Jurkat, Clone E6-1 (cell line): ENCODE measurements around the gene AFAP1.

ENCODE experiments used
- DNase-seq: peaks from one replicate; pipeline ENCODE4 v3.0.0-alpha.2; 2011; ENCODE audit warnings: low read depth, low spot score
- H3K4me3 ChIP-seq: 2 replicates; pipeline ENCODE4 v1.5.1; 2011; ENCODE audit warnings: mild to moderate bottlenecking, low read length, control low read depth, moderate library complexity

AFAP1 gene

GRCh38 chr4:7725951-7726350 is 213.7 kb downstream of the AFAP1 start:
- no peak for DNase-seq
- no peak overlapping the region for H3K4me3 ChIP-seq

GRCh38 chr4:7723625-7724024 is 216.0 kb downstream of the AFAP1 start:
- no peak for DNase-seq
- no peak overlapping the region for H3K4me3 ChIP-seq

GRCh38 chr4:7722766-7723387 is 216.8 kb downstream of the AFAP1 start:
- no peak for DNase-seq
- H3K4me3 ChIP-seq, result no peak overlapping the region

- H3K4me3 ChIP-seq, result no peak overlapping the region
- no peak for DNase-seq
These were observed 217.6 kb downstream of the AFAP1 start for GRCh38 chr4:7721984-7722551.

GRCh38 chr4:7719354-7720174 is 220.1 kb downstream of the AFAP1 start:
- H3K4me3 ChIP-seq, result no peak overlapping the region
- no peak for DNase-seq

- no peak for DNase-seq
- H3K4me3 ChIP-seq, result no peak overlapping the region
These were observed 221.6 kb downstream of the AFAP1 start for GRCh38 chr4:7717946-7718490.

GRCh38 chr4:7717161-7717560 is 222.5 kb downstream of the AFAP1 start:
- H3K4me3 ChIP-seq, result no peak overlapping the region
- no peak for DNase-seq

- H3K4me3 ChIP-seq, result no peak overlapping the region
- no peak for DNase-seq
These were observed 223.5 kb downstream of the AFAP1 start for GRCh38 chr4:7716010-7716721.

- no peak for DNase-seq
- H3K4me3 ChIP-seq, result no peak overlapping the region
These were observed 224.2 kb downstream of the AFAP1 start for GRCh38 chr4:7715271-7716009.

GRCh38 chr4:7714738-7715137 is 224.9 kb downstream of the AFAP1 start:
- no peak for DNase-seq
- no peak overlapping the region for H3K4me3 ChIP-seq

GRCh38 chr4:7714176-7714575 is 225.5 kb downstream of the AFAP1 start:
- no peak for DNase-seq
- H3K4me3 ChIP-seq, result no peak overlapping the region

- no peak for DNase-seq
- no peak overlapping the region for H3K4me3 ChIP-seq
These were observed 225.9 kb downstream of the AFAP1 start for GRCh38 chr4:7713757-7714156.

- DNase-seq, result no peak
- H3K4me3 ChIP-seq, result no peak overlapping the region
These were observed 227.5 kb downstream of the AFAP1 start for GRCh38 chr4:7712021-7712671.

- no peak overlapping the region for H3K4me3 ChIP-seq
- no peak for DNase-seq
These were observed 228.2 kb downstream of the AFAP1 start for GRCh38 chr4:7711307-7711963.

GRCh38 chr4:7710576-7711306 is 228.9 kb downstream of the AFAP1 start:
- no peak overlapping the region for H3K4me3 ChIP-seq
- no peak for DNase-seq

- H3K4me3 ChIP-seq, result no peak overlapping the region
- no peak for DNase-seq
These were observed 229.5 kb downstream of the AFAP1 start for GRCh38 chr4:7710126-7710525.

- no peak for DNase-seq
- H3K4me3 ChIP-seq, result no peak overlapping the region
These were observed 230.2 kb downstream of the AFAP1 start for GRCh38 chr4:7709431-7709830.
